ENCODE measurements around the gene DPP10. TPM values are rescaled to one million over a fixed set of nuclear protein-coding genes. Genes with fewer than 3 reads are reported as not detected.

DPP10 gene
- total and polyA plus RNA-seq, 4 donors, result 0.08 to 5.0 (median 0.27) TPM

DNA sequence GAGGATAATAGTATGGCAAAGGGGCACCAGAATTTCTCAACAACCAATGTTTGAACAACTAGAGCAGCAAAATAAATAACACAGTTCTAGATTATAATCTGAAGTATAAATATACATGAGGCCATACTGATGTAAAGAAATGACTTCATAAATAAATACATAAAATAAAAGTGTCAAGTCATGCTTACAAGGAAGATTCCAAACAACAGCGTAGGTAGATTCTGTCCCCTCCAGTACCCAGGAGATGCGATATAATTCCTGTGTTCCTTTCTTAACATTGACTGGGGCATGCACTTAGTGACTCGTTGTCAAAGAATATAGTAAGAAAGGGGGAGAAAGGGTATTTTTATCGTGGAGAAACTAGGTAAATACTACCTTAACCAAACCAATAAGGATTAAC lies 355.1 kb downstream of the DPP10 start:
- H3K4me3 ChIP-seq, result no peak overlapping the region
- H3K9me3 ChIP-seq (ENCODE audit: control insufficient read depth in 4 of 4, insufficient read depth in 3 of 4, low read length in 3 of 4), result no peaks in the 10 kb centered on the region
- H3K4me1 ChIP-seq (ENCODE audit: control insufficient read depth in 5 of 5, insufficient read depth in 5 of 5, low read length in 5 of 5), result peaks cover 0 to 3% (median 0%) of the 10 kb centered on the region in 5 donors
- DNase-seq, result no peak
- H3K9ac ChIP-seq (ENCODE audit: insufficient read depth in 1 of 2, low read length in 2 of 2), result no peak overlapping the region
- no peak for ATAC-seq (ENCODE audit: insufficient read depth, low FRiP score)
- WGBS, 2 donors, result 86 to 90% methylated on average over 4 of the region's 4 CpGs
- no peak overlapping the region for H3K27ac ChIP-seq (ENCODE audit: low read depth in 1 of 2, low read length in 1 of 2)
- no peaks in the 10 kb centered on the region for H3K27me3 ChIP-seq (ENCODE audit: control insufficient read depth in 3 of 3, insufficient read depth in 3 of 3, low read length in 2 of 3)
- no peaks in the 10 kb centered on the region for H3K36me3 ChIP-seq (ENCODE audit: control insufficient read depth in 4 of 4, insufficient read depth in 4 of 4, low read length in 4 of 4)
- TF ChIP-seq, protein P1, sequence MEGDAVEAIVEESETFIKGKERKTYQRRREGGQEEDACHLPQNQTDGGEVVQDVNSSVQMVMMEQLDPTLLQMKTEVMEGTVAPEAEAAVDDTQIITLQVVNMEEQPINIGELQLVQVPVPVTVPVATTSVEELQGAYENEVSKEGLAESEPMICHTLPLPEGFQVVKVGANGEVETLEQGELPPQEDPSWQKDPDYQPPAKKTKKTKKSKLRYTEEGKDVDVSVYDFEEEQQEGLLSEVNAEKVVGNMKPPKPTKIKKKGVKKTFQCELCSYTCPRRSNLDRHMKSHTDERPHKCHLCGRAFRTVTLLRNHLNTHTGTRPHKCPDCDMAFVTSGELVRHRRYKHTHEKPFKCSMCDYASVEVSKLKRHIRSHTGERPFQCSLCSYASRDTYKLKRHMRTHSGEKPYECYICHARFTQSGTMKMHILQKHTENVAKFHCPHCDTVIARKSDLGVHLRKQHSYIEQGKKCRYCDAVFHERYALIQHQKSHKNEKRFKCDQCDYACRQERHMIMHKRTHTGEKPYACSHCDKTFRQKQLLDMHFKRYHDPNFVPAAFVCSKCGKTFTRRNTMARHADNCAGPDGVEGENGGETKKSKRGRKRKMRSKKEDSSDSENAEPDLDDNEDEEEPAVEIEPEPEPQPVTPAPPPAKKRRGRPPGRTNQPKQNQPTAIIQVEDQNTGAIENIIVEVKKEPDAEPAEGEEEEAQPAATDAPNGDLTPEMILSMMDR (IDR thresholded peaks at IDR 0.05; ENCODE audit: control extremely low read depth, extremely low read depth), result no peak

DNA sequence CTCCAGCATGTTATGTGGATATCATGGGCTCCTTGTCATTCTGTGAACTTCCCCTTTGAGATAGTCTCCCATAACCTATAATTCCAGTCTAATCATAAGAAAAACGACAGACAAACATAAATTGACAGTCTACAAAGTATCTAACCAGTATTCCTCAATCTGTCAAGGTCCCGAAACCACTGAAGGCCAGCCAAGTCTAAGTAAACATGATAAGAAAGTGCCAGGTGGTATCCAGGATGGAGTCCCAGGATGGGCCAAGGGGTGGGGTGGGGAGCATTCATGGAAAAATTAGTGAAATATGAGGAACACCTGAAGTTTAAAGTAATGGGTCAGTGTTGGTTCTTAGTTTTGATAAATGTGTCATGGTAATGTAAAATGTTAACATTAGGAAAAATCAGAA lies 355.5 kb downstream of the DPP10 start:
- H3K27ac ChIP-seq (ENCODE audit: low read depth in 1 of 2, low read length in 1 of 2), result no peak overlapping the region
- no peak overlapping the region for H3K9ac ChIP-seq (ENCODE audit: insufficient read depth in 1 of 2, low read length in 2 of 2)
- no peaks in the 10 kb centered on the region for H3K9me3 ChIP-seq (ENCODE audit: control insufficient read depth in 4 of 4, insufficient read depth in 3 of 4, low read length in 3 of 4)
- 52 to 62% methylated on average over 2 of the region's 2 CpGs for WGBS, 2 donors
- TF ChIP-seq, protein P1 (IDR thresholded peaks at IDR 0.05; ENCODE audit: control extremely low read depth, extremely low read depth), result no peak
- DNase-seq (no peak), ATAC-seq (ENCODE audit: insufficient read depth, low FRiP score) (no peak)
- H3K27me3 ChIP-seq (ENCODE audit: control insufficient read depth in 3 of 3, insufficient read depth in 3 of 3, low read length in 2 of 3), result no peaks in the 10 kb centered on the region
- no peaks in the 10 kb centered on the region for H3K36me3 ChIP-seq (ENCODE audit: control insufficient read depth in 4 of 4, insufficient read depth in 4 of 4, low read length in 4 of 4)
- peaks cover 0 to 3% (median 0%) of the 10 kb centered on the region in 5 donors for H3K4me1 ChIP-seq (ENCODE audit: control insufficient read depth in 5 of 5, insufficient read depth in 5 of 5, low read length in 5 of 5)
- H3K4me3 ChIP-seq, result no peak overlapping the region

DNA sequence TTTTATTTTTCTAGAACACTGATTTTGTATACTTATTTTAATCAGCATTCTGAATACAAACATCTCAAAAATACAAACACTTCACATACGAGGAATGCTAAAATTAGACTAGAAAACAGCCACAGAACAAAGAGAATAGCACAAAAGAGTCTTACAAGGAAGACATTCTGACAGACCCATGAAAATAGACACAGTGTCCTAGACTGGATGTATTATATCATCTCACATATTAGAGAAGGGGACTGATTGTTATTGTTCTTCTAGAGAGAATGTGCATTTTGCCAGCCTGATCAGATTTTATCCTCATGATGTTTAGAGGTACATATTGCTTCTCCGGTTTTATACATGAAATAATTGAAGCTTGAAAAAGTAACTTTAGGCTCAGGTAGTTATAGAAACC lies 357.9 kb downstream of the DPP10 start:
- DNase-seq (no peak), ATAC-seq (ENCODE audit: insufficient read depth, low FRiP score) (no peak)
- no peaks in the 10 kb centered on the region for H3K9me3 ChIP-seq (ENCODE audit: control insufficient read depth in 4 of 4, insufficient read depth in 3 of 4, low read length in 3 of 4)
- 63 to 84% methylated on average over 2 of the region's 2 CpGs for WGBS, 2 donors
- H3K4me3 ChIP-seq, result no peak overlapping the region
- TF ChIP-seq, protein P1 (IDR thresholded peaks at IDR 0.05; ENCODE audit: control extremely low read depth, extremely low read depth), result no peak
- peaks cover 0 to 3% (median 0%) of the 10 kb centered on the region in 5 donors for H3K4me1 ChIP-seq (ENCODE audit: control insufficient read depth in 5 of 5, insufficient read depth in 5 of 5, low read length in 5 of 5)
- H3K27me3 ChIP-seq (ENCODE audit: control insufficient read depth in 3 of 3, insufficient read depth in 3 of 3, low read length in 2 of 3), result no peaks in the 10 kb centered on the region
- no peaks in the 10 kb centered on the region for H3K36me3 ChIP-seq (ENCODE audit: control insufficient read depth in 4 of 4, insufficient read depth in 4 of 4, low read length in 4 of 4)
- H3K9ac ChIP-seq (ENCODE audit: insufficient read depth in 1 of 2, low read length in 2 of 2), result no peak overlapping the region
- no peak overlapping the region for H3K27ac ChIP-seq (ENCODE audit: low read depth in 1 of 2, low read length in 1 of 2)

DNA sequence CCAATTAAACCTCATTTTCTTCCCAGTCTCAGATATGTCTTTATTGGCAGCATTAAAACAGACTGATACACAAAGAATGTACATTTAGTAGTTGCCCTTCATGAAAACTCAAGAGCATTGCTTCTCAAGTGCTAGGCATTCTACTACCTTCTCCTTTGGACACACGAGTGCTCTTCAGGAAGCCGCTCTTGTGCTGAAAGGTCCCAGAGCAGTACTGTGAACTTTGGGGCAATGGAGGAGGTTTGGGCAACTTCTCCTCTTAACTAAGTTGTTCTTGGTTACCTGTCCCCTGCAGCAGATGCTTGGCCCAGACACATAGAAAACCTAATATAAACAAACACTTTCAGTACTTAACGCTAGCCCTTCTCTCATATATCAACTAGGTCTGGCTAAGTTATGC lies 362.8 kb downstream of the DPP10 start:
- ATAC-seq (ENCODE audit: insufficient read depth, low FRiP score) (no peak), DNase-seq (no peak)
- TF ChIP-seq, protein P1 (IDR thresholded peaks at IDR 0.05; ENCODE audit: control extremely low read depth, extremely low read depth), result no peak
- Histone ChIP-seq H3K36me3 (ENCODE audit: control insufficient read depth in 4 of 4, insufficient read depth in 4 of 4, low read length in 4 of 4) (no peaks in the 10 kb centered on the region), H3K9ac (ENCODE audit: insufficient read depth in 1 of 2, low read length in 2 of 2) (no peak overlapping the region), H3K27ac (ENCODE audit: low read depth in 1 of 2, low read length in 1 of 2) (no peak overlapping the region), H3K9me3 (ENCODE audit: control insufficient read depth in 4 of 4, insufficient read depth in 3 of 4, low read length in 3 of 4) (peaks cover 0 to 2% (median 0%) of the 10 kb centered on the region in 4 donors), H3K4me1 (ENCODE audit: control insufficient read depth in 5 of 5, insufficient read depth in 5 of 5, low read length in 5 of 5) (no peaks in the 10 kb centered on the region), H3K4me3 (no peak overlapping the region), H3K27me3 (ENCODE audit: control insufficient read depth in 3 of 3, insufficient read depth in 3 of 3, low read length in 2 of 3) (no peaks in the 10 kb centered on the region)
- WGBS, 2 donors, result 62 to 77% methylated on average over 3 of the region's 3 CpGs

Data from lung (tissue), 12 donors.